MM.1S (cell line): ENCODE results near the gene COL26A1.

Experiments used
- DNase-seq: peaks from one replicate; pipeline ENCODE4 v3.0.0-alpha.2; 2015
- H2AFZ ChIP-seq: fragments of 300-600 bp; sonication (generic); 2 replicates; pipeline ENCODE4 v1.6.0; 2016; ENCODE audit warnings: antibody characterized with exemption, low read length
- H3F3A ChIP-seq: fragments of 300-600 bp; sonication (generic); 2 replicates; pipeline ENCODE4 v1.6.1; 2016; ENCODE audit warnings: mild to moderate bottlenecking, antibody characterized with exemption, low read length, moderate library complexity, mixed read lengths; ENCODE audit not compliant: insufficient read depth
- H3K27ac ChIP-seq: fragments of 300-600 bp; sonication (generic); 2 replicates; pipeline ENCODE4 v1.5.1; 2016; ENCODE audit warnings: mild to moderate bottlenecking, low read length
- H3K27me3 ChIP-seq: fragments of 300-600 bp; sonication (generic); replicated peaks from 2 replicates; pipeline ENCODE4 v1.6.0; 2016; ENCODE audit warnings: low read length; ENCODE audit not compliant: insufficient read depth
- H3K36me3 ChIP-seq: fragments of 300-600 bp; sonication (generic); replicated peaks from 2 replicates; pipeline ENCODE4 v1.6.1; 2016; ENCODE audit warnings: mild to moderate bottlenecking, low read length, mixed read lengths; ENCODE audit not compliant: insufficient read depth
- H3K4me1 ChIP-seq: fragments of 300-600 bp; sonication (generic); 2 replicates; pipeline ENCODE4 v1.6.1; 2016; ENCODE audit warnings: low read length, mixed read lengths
- H3K4me2 ChIP-seq: fragments of 300-600 bp; sonication (generic); 2 replicates; pipeline ENCODE4 v1.6.0; 2016; ENCODE audit warnings: low read depth, low read length
- H3K4me3 ChIP-seq: fragments of 300-600 bp; sonication (generic); 2 replicates; pipeline ENCODE4 v1.5.1; 2016; ENCODE audit warnings: low read length, mixed read lengths
- H3K79me2 ChIP-seq: fragments of 300-600 bp; sonication (generic); 2 replicates; pipeline ENCODE4 v1.6.1; 2016; ENCODE audit warnings: mixed run types, low read length, mixed read lengths
- H3K9ac ChIP-seq: fragments of 300-600 bp; sonication (generic); 2 replicates; pipeline ENCODE4 v1.6.1; 2016; ENCODE audit warnings: low read length, mixed read lengths
- H3K9me2 ChIP-seq: fragments of 300-600 bp; sonication (generic); replicated peaks from 2 replicates; pipeline ENCODE4 v1.6.1; 2016; ENCODE audit warnings: mild to moderate bottlenecking, low read length, mixed read lengths; ENCODE audit not compliant: insufficient read depth
- H3K9me3 ChIP-seq: fragments of 300-600 bp; sonication (generic); replicated peaks from 2 replicates; pipeline ENCODE4 v1.6.1; 2016; ENCODE audit warnings: mild to moderate bottlenecking, low read length, mixed read lengths; ENCODE audit not compliant: insufficient read depth
- H4K20me1 ChIP-seq: fragments of 300-600 bp; sonication (generic); 2 replicates; pipeline ENCODE4 v1.6.1; 2016; ENCODE audit warnings: mild to moderate bottlenecking, low read length, moderate library complexity, mixed read lengths; ENCODE audit not compliant: insufficient read depth
- CTCF ChIP-seq: fragments of 300-600 bp; sonication (generic); IDR thresholded peaks from 2 replicates; pipeline ENCODE4 v1.5.1; 2016; ENCODE audit warnings: antibody characterized with exemption, low read length, mixed read lengths
- EZH2 ChIP-seq: fragments of 300-600 bp; sonication (generic); optimal IDR thresholded peaks from 2 replicates; pipeline ENCODE3; 2017; ENCODE audit warnings: low read depth, mild to moderate bottlenecking, antibody characterized with exemption, low read length, mixed read lengths
- EZH2phosphoT487 ChIP-seq: fragments of 300-600 bp; sonication (generic); IDR thresholded peaks from 2 replicates; pipeline ENCODE4 v1.6.1; 2018; ENCODE audit warnings: antibody characterized with exemption, low read length

COL26A1 gene

GRCh38 chr7:101381549-101382111 lies 19.0 kb downstream of the COL26A1 start:
- Histone ChIP-seq H3K4me3 (no peak overlapping the region), H3K36me3 (no peaks in the 10 kb centered on the region), H3K79me2 (no peaks in the 10 kb centered on the region), H4K20me1 (no peaks in the 10 kb centered on the region), H3K4me1 (no peaks in the 10 kb centered on the region; the same call in 1 of the 2 replicates), H3F3A (no peaks in the 10 kb centered on the region), H3K9ac (no peak overlapping the region), H3K4me2 (no peak overlapping the region), H2AFZ (no peak overlapping the region), H3K9me3 (no peaks in the 10 kb centered on the region), H3K27ac (no peak overlapping the region), H3K27me3 (peaks cover 35% of the 10 kb centered on the region), H3K9me2 (no peaks in the 10 kb centered on the region)
- no peak for TF ChIP-seq CTCF
- TF ChIP-seq EZH2phosphoT487: no peak
- TF ChIP-seq EZH2: no peak
- no peak for DNase-seq

GRCh38 chr7:101382937-101383336 lies 20.3 kb downstream of the COL26A1 start:
- Histone ChIP-seq H3K4me1 (no peaks in the 10 kb centered on the region; the same call in 1 of the 2 replicates), H2AFZ (no peak overlapping the region), H3K36me3 (no peaks in the 10 kb centered on the region), H3K9me3 (no peaks in the 10 kb centered on the region), H3K27me3 (peaks cover 39% of the 10 kb centered on the region), H3K27ac (no peak overlapping the region), H3K4me3 (no peak overlapping the region), H3K9me2 (no peaks in the 10 kb centered on the region), H3K79me2 (no peaks in the 10 kb centered on the region), H3K4me2 (no peak overlapping the region), H4K20me1 (no peaks in the 10 kb centered on the region), H3F3A (no peaks in the 10 kb centered on the region), H3K9ac (no peak overlapping the region)
- DNase-seq: no peak
- no peak for TF ChIP-seq EZH2phosphoT487
- no peak for TF ChIP-seq EZH2
- TF ChIP-seq CTCF: no peak

- H2AFZ ChIP-seq: no peak overlapping the region
- TF ChIP-seq EZH2: no peak
- H3K4me1 ChIP-seq: peaks cover 5% of the 10 kb centered on the region; the same call in 1 of the 2 replicates
- H4K20me1 ChIP-seq: no peaks in the 10 kb centered on the region
- H3K4me3 ChIP-seq: no peak overlapping the region
- H3K36me3 ChIP-seq: no peaks in the 10 kb centered on the region
- H3K9ac ChIP-seq: no peak overlapping the region
- no peak for DNase-seq
- H3K4me2 ChIP-seq: peak overlapping the region; percentile 63; the same call in 1 of the 2 replicates
- H3K9me3 ChIP-seq: no peaks in the 10 kb centered on the region
- H3K27ac ChIP-seq: no peak overlapping the region
- peaks cover 10% of the 10 kb centered on the region for H3K27me3 ChIP-seq
- H3K9me2 ChIP-seq: no peaks in the 10 kb centered on the region
- no peaks in the 10 kb centered on the region for H3F3A ChIP-seq
- no peaks in the 10 kb centered on the region for H3K79me2 ChIP-seq
These were observed 23.5 kb downstream of the COL26A1 start for GRCh38 chr7:101386177-101386557.

GRCh38 chr7:101386558-101387231 lies 24.0 kb downstream of the COL26A1 start:
- peak; percentile 45 for DNase-seq
- peaks cover 5% of the 10 kb centered on the region; the same call in 1 of the 2 replicates for H3K4me1 ChIP-seq
- H3K36me3 ChIP-seq: no peaks in the 10 kb centered on the region
- no peaks in the 10 kb centered on the region for H3K9me2 ChIP-seq
- no peaks in the 10 kb centered on the region for H4K20me1 ChIP-seq
- H3K9me3 ChIP-seq: no peaks in the 10 kb centered on the region
- 0 out of 2 replicates have a peak overlapping the region, but pooled peaks have one; percentile 22 for H3K4me3 ChIP-seq
- H3K4me2 ChIP-seq: peak overlapping the region; percentile 63
- no peaks in the 10 kb centered on the region for H3F3A ChIP-seq
- H3K79me2 ChIP-seq: no peaks in the 10 kb centered on the region
- H3K27me3 ChIP-seq: 0 out of 2 replicates have a peak, but pooled peaks cover 4% of the 10 kb centered on the region
- 0 out of 2 replicates have a peak overlapping the region, but pooled peaks have one; percentile 10 for H2AFZ ChIP-seq
- no peak overlapping the region for H3K9ac ChIP-seq
- H3K27ac ChIP-seq: no peak overlapping the region
- TF ChIP-seq EZH2 (no peak), CTCF (no peak), EZH2phosphoT487 (no peak)
